ENCODE measurements around the gene HLA-DQA1. TPM values are rescaled to one million over a fixed set of nuclear protein-coding genes. Genes with fewer than 3 reads are reported as not detected.

HLA-DQA1 gene
- total and polyA plus RNA-seq, 8 donors: 1.1 to 16.2 (median 6.4) TPM; not detected in 3

DNA sequence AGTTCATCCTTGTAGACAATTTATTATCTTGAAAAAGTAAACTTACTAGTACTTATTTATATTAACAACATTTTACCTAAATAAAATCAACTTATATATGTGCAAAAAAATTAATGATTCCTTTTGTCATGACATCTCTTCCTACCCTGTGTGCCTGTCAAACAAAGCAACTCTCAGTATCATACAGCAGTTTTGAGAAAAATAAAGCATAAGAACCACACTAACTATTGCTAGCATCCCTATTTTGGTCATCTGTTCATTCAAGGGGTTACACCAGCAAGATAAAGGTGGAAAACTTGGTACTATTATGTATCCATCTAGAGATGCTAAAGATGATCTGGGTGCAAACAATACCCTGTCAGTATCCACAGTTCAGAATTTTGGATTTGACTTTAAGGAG lies 40.2 kb upstream of the HLA-DQA1 start:
- DNase-seq: no peak
- TF ChIP-seq POLR2AphosphoS5 (IDR thresholded peaks at IDR 0.05): no peak
- TF ChIP-seq, protein P1, sequence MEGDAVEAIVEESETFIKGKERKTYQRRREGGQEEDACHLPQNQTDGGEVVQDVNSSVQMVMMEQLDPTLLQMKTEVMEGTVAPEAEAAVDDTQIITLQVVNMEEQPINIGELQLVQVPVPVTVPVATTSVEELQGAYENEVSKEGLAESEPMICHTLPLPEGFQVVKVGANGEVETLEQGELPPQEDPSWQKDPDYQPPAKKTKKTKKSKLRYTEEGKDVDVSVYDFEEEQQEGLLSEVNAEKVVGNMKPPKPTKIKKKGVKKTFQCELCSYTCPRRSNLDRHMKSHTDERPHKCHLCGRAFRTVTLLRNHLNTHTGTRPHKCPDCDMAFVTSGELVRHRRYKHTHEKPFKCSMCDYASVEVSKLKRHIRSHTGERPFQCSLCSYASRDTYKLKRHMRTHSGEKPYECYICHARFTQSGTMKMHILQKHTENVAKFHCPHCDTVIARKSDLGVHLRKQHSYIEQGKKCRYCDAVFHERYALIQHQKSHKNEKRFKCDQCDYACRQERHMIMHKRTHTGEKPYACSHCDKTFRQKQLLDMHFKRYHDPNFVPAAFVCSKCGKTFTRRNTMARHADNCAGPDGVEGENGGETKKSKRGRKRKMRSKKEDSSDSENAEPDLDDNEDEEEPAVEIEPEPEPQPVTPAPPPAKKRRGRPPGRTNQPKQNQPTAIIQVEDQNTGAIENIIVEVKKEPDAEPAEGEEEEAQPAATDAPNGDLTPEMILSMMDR (IDR thresholded peaks at IDR 0.05): no peak
- TF ChIP-seq EP300 (IDR thresholded peaks at IDR 0.05): no peak
- no peak for TF ChIP-seq POLR2A (IDR thresholded peaks at IDR 0.05)

DNA sequence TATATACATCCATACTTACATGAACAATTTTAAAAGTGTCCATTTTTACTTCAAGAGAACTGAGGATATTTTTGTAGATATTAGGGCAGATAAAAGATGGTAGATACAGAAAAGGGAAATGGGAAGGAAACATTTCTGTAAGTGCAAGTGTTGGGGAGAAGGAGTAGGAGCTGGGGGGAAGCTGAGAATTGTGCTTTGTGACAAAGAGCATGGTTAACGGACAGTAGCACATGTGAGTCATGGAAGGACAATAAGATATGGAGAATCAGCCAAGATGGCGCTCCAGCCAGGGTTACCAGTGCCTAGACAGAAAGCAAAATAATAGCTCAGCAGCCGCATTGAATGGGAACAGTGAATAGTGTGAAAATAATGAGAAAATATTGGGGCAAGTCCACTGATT lies 34.8 kb upstream of the HLA-DQA1 start:
- TF ChIP-seq POLR2AphosphoS5 (IDR thresholded peaks at IDR 0.05): no peak
- TF ChIP-seq EP300 (IDR thresholded peaks at IDR 0.05): no peak
- no peak for TF ChIP-seq POLR2A (IDR thresholded peaks at IDR 0.05)
- TF ChIP-seq, protein P1 (IDR thresholded peaks at IDR 0.05): no peak
- intact Hi-C loops (cut with DNase I; ENCODE audit: low total_unique reads): no loop called here
- no peak for DNase-seq
- Histone ChIP-seq H3K4me1 (peaks cover 0 to 3% (median 0%) of the 10 kb centered on the region in 4 donors), H3K4me3 (no peak overlapping the region), H3K27ac (no peak overlapping the region), H3K27me3 (no peaks in the 10 kb centered on the region), H3K36me3 (no peaks in the 10 kb centered on the region), H3K9me3 (no peaks in the 10 kb centered on the region)
- WGBS, 5 donors: 60 to 79% (median 63%) methylated on average over 3 of the region's 3 CpGs

More for the DNA sequence above, 40.2 kb upstream of the HLA-DQA1 start:
- no peaks in the 10 kb centered on the region for H3K36me3 ChIP-seq
- H3K4me3 ChIP-seq: no peak overlapping the region
- H3K4me1 ChIP-seq: no peaks in the 10 kb centered on the region
- intact Hi-C loops (cut with DNase I; ENCODE audit: low total_unique reads): no loop called here
- no peak overlapping the region for H3K27ac ChIP-seq
- H3K9me3 ChIP-seq: no peaks in the 10 kb centered on the region
- no peaks in the 10 kb centered on the region for H3K27me3 ChIP-seq

GRCh38 chr6:32603222-32603621 lies 34.0 kb upstream of the HLA-DQA1 start:
- intact Hi-C loops (cut with DNase I; ENCODE audit: low total_unique reads): no loop called here
- 45 to 82% (median 65%) methylated on average over 3 to 5 of the region's 5 CpGs for WGBS, 5 donors
- DNase-seq: no peak
- Histone ChIP-seq H3K4me3 (no peak overlapping the region), H3K9me3 (no peaks in the 10 kb centered on the region), H3K36me3 (no peaks in the 10 kb centered on the region), H3K27ac (no peak overlapping the region), H3K4me1 (peaks cover 0 to 3% (median 0%) of the 10 kb centered on the region in 4 donors), H3K27me3 (no peaks in the 10 kb centered on the region)
- TF ChIP-seq, protein P1 (IDR thresholded peaks at IDR 0.05): no peak
- TF ChIP-seq EP300 (IDR thresholded peaks at IDR 0.05) (no peak), POLR2A (IDR thresholded peaks at IDR 0.05) (no peak), POLR2AphosphoS5 (IDR thresholded peaks at IDR 0.05) (no peak)

DNA sequence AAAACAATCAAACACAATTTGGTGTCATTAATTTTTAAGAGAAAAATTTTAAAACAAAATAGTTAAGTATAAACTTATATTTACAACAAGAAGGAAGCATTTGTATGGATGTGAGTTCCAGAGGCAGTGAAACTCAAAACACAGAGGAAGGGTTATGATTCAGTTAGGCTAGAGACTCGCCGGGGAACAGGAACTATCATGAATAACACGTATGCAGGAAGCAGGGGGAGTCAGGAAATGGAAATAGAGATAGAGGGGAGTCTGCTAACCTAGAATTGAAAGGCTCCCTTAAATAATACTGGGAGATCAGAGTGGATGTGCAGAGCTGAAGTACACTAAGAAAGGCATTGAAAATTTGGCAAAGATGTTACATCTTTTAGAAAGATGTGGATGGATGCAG lies 33.3 kb upstream of the HLA-DQA1 start:
- no peak for DNase-seq
- Histone ChIP-seq H3K4me3 (no peak overlapping the region), H3K36me3 (no peaks in the 10 kb centered on the region), H3K27me3 (no peaks in the 10 kb centered on the region), H3K4me1 (peaks cover 0 to 3% (median 0%) of the 10 kb centered on the region in 4 donors), H3K27ac (no peak overlapping the region), H3K9me3 (no peaks in the 10 kb centered on the region)
- no peak for TF ChIP-seq EP300 (IDR thresholded peaks at IDR 0.05)
- TF ChIP-seq, protein P1 (IDR thresholded peaks at IDR 0.05): no peak
- no peak for TF ChIP-seq POLR2AphosphoS5 (IDR thresholded peaks at IDR 0.05)
- no peak for TF ChIP-seq POLR2A (IDR thresholded peaks at IDR 0.05)
- 3 to 26% (median 14%) methylated on average over 3 of the region's 3 CpGs for WGBS, 5 donors
- intact Hi-C loops (cut with DNase I; ENCODE audit: low total_unique reads): no loop called here

Data from stomach (tissue), 9 donors.